ENCODE data around the gene SH3RF3.

GRCh38 chr2:109447251-109447661 is 318.3 kb downstream of the SH3RF3 start:
- TF ChIP-seq ATF2 (CRISPR knock-in tag; IDR thresholded peaks at IDR 0.05; ENCODE audit: borderline replicate concordance, low read depth), result no peak
- TF ChIP-seq CTCF (IDR thresholded peaks at IDR 0.05), result no peak

Measured in WTC11 (cell line).